Tibial nerve (tissue), 4 donors: Measurements from ENCODE around the gene EYA4.

Experiments used
- EP300 ChIP-seq, 2 donors: sonication (generic); formaldehyde crosslinking; IDR thresholded peaks; one replicate each; pipeline ENCODE4 v1.6.1; 2017; ENCODE audit warnings: antibody characterized with exemption in 2 of 2, mild to moderate bottlenecking in 1 of 2
- POLR2A ChIP-seq, 2 donors: fragments of 450-650 bp; IDR thresholded peaks; one replicate each; pipeline ENCODE4 v1.6.1; 2017; ENCODE audit warnings: antibody characterized with exemption in 2 of 2, mild to moderate bottlenecking in 2 of 2, moderate library complexity in 2 of 2
- TF ChIP-seq, protein P1 (sequence below), 5 experiments: fragments of 200-600 bp in 3 of 5; fragments of 450-650 bp in 2 of 5; sonication (generic) in 3 of 5; IDR thresholded peaks; one replicate each; pipeline ENCODE4 v1.5.1; 2016 to 2019; ENCODE audit warnings: antibody characterized with exemption in 5 of 5, mild to moderate bottlenecking in 3 of 5, moderate library complexity in 2 of 5

DNA sequence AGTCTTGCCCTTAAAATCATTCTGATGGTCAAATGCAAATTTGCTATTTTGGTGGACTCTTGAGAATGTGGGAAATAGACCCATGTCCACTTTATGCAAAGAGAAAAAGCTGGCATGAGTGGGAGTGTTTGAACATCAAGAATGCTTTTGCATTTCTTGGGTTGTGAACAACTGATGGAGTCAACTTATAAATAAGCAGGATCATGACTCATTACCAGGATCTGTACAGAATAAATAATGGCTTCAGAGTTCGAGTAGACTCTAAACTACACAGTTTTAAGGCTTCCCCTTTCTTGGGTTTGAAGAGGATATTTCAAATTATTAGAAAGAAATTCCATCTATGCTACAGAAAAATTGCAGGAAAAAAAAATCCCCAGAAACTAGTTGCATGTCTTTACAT, 195.5 kb downstream of the EYA4 start:
- TF ChIP-seq POLR2A (IDR thresholded peaks at IDR 0.05) (no peak), EP300 (IDR thresholded peaks at IDR 0.05) (no peak)
- TF ChIP-seq, protein P1, sequence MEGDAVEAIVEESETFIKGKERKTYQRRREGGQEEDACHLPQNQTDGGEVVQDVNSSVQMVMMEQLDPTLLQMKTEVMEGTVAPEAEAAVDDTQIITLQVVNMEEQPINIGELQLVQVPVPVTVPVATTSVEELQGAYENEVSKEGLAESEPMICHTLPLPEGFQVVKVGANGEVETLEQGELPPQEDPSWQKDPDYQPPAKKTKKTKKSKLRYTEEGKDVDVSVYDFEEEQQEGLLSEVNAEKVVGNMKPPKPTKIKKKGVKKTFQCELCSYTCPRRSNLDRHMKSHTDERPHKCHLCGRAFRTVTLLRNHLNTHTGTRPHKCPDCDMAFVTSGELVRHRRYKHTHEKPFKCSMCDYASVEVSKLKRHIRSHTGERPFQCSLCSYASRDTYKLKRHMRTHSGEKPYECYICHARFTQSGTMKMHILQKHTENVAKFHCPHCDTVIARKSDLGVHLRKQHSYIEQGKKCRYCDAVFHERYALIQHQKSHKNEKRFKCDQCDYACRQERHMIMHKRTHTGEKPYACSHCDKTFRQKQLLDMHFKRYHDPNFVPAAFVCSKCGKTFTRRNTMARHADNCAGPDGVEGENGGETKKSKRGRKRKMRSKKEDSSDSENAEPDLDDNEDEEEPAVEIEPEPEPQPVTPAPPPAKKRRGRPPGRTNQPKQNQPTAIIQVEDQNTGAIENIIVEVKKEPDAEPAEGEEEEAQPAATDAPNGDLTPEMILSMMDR (IDR thresholded peaks at IDR 0.05) = no peak
